Gastroesophageal sphincter (tissue), 4 donors: ENCODE data around the gene SLC17A9. TPM values are rescaled to one million over a fixed set of nuclear protein-coding genes. Genes with fewer than 3 reads are reported as not detected.

Experiments used
- ATAC-seq: fragments of 150-250 bp; one replicate; pipeline ENCODE4 v1.9.1; 2016; ENCODE audit warnings: mild to moderate bottlenecking, moderate library complexity
- H3K27ac ChIP-seq, 4 donors: fragments of 200-600 bp; sonication (generic) in 3 of 4; 1 replicate in 3 of 4; 2 replicates in 1 of 4; pipeline ENCODE4 v1.5.1; 2016 to 2019
- H3K27me3 ChIP-seq: fragments of 200-600 bp; sonication (generic); one replicate; pipeline ENCODE4 v1.5.1; 2019
- H3K36me3 ChIP-seq, 2 donors: fragments of 200-600 bp; sonication (generic); one replicate each; pipeline ENCODE4 v1.5.1; 2019; ENCODE audit warnings: control low read depth in 1 of 2
- H3K4me1 ChIP-seq, 3 donors: fragments of 200-600 bp; sonication (generic); 1 replicate in 2 of 3; 2 replicates in 1 of 3; pipeline ENCODE4 v1.5.1; 2016 to 2019; ENCODE audit warnings: control low read depth in 2 of 3
- H3K4me3 ChIP-seq, 2 donors: fragments of 200-600 bp; sonication (generic); one replicate each; pipeline ENCODE4 v1.5.1; 2019; ENCODE audit warnings: mild to moderate bottlenecking in 1 of 2, moderate library complexity in 1 of 2
- H3K9me3 ChIP-seq, 3 donors: fragments of 200-600 bp; sonication (generic); one replicate each; pipeline ENCODE4 v1.5.1; 2017 to 2019; ENCODE audit warnings: control low read depth in 2 of 3
- EP300 ChIP-seq: sonication (generic); formaldehyde crosslinking; IDR thresholded peaks from one replicate; pipeline ENCODE4 v1.6.1; 2017; ENCODE audit warnings: antibody characterized with exemption, mild to moderate bottlenecking
- POLR2A ChIP-seq, 2 donors: fragments of 450-650 bp; IDR thresholded peaks; one replicate each; pipeline ENCODE4 v1.6.1; 2017; ENCODE audit warnings: antibody characterized with exemption in 2 of 2, mild to moderate bottlenecking in 2 of 2, moderate library complexity in 1 of 2
- POLR2AphosphoS5 ChIP-seq: sonication (generic); formaldehyde crosslinking; IDR thresholded peaks from one replicate; pipeline ENCODE4 v1.6.1; 2017; ENCODE audit warnings: antibody characterized with exemption
- WGBS, 2 donors: methylation state at CpG; one replicate each; pipeline ENCODE4 v1.1.5; 2018; ENCODE audit warnings: low coverage in 1 of 2; 5-methylcytosine and 5-hydroxymethylcytosine counted together
- total RNA-seq, 4 donors: library from RNA; depleted of rRNA; stranded (reverse); fragments of >200 nt; gene quantifications; one replicate each; pipeline ENCODE4 v1.1.0, GENCODE V29; 2016
- TF ChIP-seq, protein P1 (sequence below), 4 experiments: fragments of 200-600 bp in 2 of 4; fragments of 450-650 bp in 2 of 4; sonication (generic) in 1 of 4; IDR thresholded peaks; one replicate each; pipeline ENCODE4 v1.5.1; 2017 to 2019; ENCODE audit warnings: antibody characterized with exemption in 4 of 4, mild to moderate bottlenecking in 2 of 4, moderate library complexity in 2 of 4

The SLC17A9 gene, protein sequence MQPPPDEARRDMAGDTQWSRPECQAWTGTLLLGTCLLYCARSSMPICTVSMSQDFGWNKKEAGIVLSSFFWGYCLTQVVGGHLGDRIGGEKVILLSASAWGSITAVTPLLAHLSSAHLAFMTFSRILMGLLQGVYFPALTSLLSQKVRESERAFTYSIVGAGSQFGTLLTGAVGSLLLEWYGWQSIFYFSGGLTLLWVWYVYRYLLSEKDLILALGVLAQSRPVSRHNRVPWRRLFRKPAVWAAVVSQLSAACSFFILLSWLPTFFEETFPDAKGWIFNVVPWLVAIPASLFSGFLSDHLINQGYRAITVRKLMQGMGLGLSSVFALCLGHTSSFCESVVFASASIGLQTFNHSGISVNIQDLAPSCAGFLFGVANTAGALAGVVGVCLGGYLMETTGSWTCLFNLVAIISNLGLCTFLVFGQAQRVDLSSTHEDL
- 1 to 10 TPM; 1.3 to 4.6 (median 2.8) TPM for total RNA-seq

DNA sequence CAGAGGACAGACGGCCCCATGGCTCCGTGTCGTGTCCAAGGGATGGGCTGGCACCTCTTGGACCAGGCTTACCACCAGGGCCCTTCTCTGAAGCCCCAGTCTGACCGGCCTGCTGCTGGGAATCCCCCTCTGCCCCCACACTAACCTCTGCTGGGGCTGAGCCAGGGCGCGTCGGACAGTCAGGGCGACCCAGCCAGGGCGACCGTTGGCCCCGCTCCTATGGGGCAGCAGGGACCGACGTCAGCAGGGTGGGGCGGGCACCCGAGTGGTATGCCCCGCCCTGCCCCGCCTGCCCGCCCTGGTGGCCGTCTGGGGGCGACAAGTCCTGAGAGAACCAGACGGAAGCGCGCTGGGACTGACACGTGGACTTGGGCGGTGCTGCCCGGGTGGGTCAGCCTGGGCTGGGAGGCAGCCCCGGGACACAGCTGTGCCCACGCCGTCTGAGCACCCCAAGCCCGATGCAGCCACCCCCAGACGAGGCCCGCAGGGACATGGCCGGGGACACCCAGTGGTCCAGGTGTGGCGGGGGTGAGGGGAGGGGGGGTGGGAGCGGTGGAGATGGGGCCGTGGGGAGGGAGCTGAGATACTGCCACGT is at the start of gene SLC17A9:
TSS of gene SLC17A9 (plus strand) at position 337 of the 595 bp plus-strand sequence. CDS start at position 459, 122 bp downstream.
- no peaks in the 10 kb centered on the region for H3K27me3 ChIP-seq
- peaks cover 0 to 36% of the 10 kb centered on the region in 2 donors for H3K36me3 ChIP-seq
- peak within 1 kb of the TSS; percentile 74 to 98 (median 92) for H3K27ac ChIP-seq
- 54% methylated on average over 3 of the region's 37 CpGs; no CpG with 5 or more reads in 1 of the 2 donors for WGBS, 2 donors
- H3K4me3 ChIP-seq: peak within 1 kb of the TSS; percentile 3 to 48
- TF ChIP-seq EP300 (no peak), POLR2AphosphoS5 (peak; percentile 13)
- TF ChIP-seq, protein P1, sequence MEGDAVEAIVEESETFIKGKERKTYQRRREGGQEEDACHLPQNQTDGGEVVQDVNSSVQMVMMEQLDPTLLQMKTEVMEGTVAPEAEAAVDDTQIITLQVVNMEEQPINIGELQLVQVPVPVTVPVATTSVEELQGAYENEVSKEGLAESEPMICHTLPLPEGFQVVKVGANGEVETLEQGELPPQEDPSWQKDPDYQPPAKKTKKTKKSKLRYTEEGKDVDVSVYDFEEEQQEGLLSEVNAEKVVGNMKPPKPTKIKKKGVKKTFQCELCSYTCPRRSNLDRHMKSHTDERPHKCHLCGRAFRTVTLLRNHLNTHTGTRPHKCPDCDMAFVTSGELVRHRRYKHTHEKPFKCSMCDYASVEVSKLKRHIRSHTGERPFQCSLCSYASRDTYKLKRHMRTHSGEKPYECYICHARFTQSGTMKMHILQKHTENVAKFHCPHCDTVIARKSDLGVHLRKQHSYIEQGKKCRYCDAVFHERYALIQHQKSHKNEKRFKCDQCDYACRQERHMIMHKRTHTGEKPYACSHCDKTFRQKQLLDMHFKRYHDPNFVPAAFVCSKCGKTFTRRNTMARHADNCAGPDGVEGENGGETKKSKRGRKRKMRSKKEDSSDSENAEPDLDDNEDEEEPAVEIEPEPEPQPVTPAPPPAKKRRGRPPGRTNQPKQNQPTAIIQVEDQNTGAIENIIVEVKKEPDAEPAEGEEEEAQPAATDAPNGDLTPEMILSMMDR (IDR thresholded peaks at IDR 0.05): peak in 2 of 4 experiments; percentile 21 to 22
- peak; percentile 47 for ATAC-seq
- H3K9me3 ChIP-seq: no peaks in the 10 kb centered on the region
- peaks cover 5 to 33% (median 29%) of the 10 kb centered on the region in 3 donors for H3K4me1 ChIP-seq

DNA sequence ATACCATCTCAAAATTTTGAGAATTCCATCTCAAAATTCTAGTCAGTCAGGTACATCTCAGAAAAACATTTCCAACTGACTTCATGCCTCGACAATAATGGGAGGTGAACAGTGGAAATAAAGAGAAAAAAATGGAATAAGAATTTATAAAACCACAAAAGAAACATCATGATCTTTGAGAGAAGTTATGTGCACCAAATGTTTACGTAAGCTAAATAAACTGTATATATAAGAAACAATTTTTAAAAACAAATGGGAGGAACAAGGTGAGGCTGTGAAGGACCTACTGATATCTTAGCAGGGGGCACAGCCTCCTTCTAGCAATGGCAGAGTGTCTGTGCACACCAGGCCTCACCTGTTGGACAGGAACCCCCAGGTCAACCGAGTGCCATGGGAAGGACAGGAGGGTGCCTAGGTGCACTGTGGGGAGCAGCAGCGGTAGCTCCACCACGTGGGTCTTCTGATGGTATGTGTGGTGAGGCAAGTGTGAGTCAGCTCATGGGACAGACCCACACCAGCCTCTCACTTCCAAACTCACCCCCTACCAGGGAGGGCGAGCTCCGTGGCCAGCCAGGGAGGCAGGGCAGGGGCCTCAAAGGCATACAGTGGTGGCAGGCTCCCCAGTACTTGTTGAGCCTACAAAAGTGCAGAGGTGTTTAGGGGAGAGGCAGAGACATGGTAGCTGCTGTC is 49.4 kb upstream of the SLC17A9 start:
- peaks cover 5 to 46% (median 13%) of the 10 kb centered on the region in 3 donors for H3K4me1 ChIP-seq
- H3K27ac ChIP-seq: no peak overlapping the region
- no peaks in the 10 kb centered on the region for H3K9me3 ChIP-seq
- TF ChIP-seq EP300 (no peak), POLR2AphosphoS5 (no peak), POLR2A (IDR thresholded peaks at IDR 0.05) (no peak)
- TF ChIP-seq, protein P1 (IDR thresholded peaks at IDR 0.05): no peak
- ATAC-seq: no peak
- 66 to 83% methylated on average over 1 to 4 of the region's 7 CpGs for WGBS, 2 donors
- H3K4me3 ChIP-seq: no peak overlapping the region
- no peaks in the 10 kb centered on the region for H3K27me3 ChIP-seq
- H3K36me3 ChIP-seq: peaks cover 0 to 75% of the 10 kb centered on the region in 2 donors

DNA sequence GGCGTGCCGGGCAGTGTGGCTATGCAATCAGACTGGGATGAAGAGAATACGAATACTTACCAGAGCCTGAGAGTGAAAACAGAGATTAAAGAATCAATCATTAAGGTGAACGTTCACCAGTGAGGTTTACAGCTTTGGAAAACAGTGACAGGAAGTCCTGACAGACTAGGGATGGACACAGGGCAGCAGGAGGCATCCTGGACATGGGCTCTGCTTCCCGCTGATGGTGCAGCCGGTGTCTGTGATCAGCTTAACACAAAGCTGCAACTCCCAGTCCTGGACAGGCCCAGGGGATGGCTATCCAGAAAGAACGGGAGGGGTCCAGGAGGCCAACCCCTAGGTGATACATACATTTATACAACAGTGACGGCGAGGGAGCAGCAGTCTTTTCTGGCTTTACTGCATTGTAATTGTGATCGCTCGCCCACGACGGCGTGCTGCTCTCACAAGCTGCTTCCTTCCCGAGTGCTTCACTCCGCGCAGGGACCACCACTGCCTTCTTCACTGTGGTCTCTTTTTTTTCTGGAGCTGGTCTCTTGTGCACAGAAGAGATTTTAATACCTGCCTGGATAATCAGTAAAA is 46.9 kb upstream of the SLC17A9 start:
- H3K36me3 ChIP-seq: peaks cover 0 to 100% of the 10 kb centered on the region in 2 donors
- 73 to 92% methylated on average over 7 to 9 of the region's 17 CpGs for WGBS, 2 donors
- no peak for ATAC-seq
- no peaks in the 10 kb centered on the region for H3K9me3 ChIP-seq
- no peak overlapping the region for H3K4me3 ChIP-seq
- no peaks in the 10 kb centered on the region for H3K27me3 ChIP-seq
- TF ChIP-seq, protein P1 (IDR thresholded peaks at IDR 0.05): no peak
- TF ChIP-seq POLR2A (IDR thresholded peaks at IDR 0.05): no peak
- no peak overlapping the region for H3K27ac ChIP-seq
- peaks cover 0 to 29% (median 0%) of the 10 kb centered on the region in 3 donors for H3K4me1 ChIP-seq

DNA sequence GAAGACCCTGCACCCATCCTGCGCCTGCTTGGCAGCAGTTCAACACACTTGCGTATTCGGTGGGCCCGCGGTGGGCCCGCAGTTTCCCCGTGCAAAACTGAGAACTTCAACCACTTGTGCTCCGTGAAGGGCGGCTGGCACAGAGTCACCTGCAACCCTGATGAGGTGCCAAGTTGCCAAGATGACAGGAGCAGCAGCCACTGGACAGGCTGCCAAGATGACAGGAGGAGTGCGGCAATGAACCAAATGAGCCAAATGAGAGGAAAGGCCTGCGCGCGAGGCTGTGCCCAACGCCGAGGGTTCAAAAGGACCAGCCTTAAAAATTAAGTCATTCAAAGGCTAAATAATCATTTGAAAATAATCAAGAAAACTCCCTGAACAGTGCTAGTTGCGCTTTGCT is 46.3 kb upstream of the SLC17A9 start:
- Histone ChIP-seq H3K36me3 (peaks cover 0 to 100% of the 10 kb centered on the region in 2 donors), H3K4me3 (no peak overlapping the region), H3K27me3 (no peaks in the 10 kb centered on the region), H3K4me1 (peaks cover 0 to 25% (median 0%) of the 10 kb centered on the region in 3 donors), H3K27ac (no peak overlapping the region), H3K9me3 (no peaks in the 10 kb centered on the region)
- no peak for ATAC-seq
- no peak for TF ChIP-seq EP300
- TF ChIP-seq, protein P1 (IDR thresholded peaks at IDR 0.05): no peak
- no peak for TF ChIP-seq POLR2A (IDR thresholded peaks at IDR 0.05)
- TF ChIP-seq POLR2AphosphoS5: no peak
- 80% methylated on average over 2 of the region's 16 CpGs for WGBS, 2 donors
